Measurements from ENCODE around the gene SETSIP. TPM values are rescaled to one million over a fixed set of nuclear protein-coding genes. Genes with fewer than 3 reads are reported as not detected.

The SETSIP gene
- total RNA-seq, 1 experiment from 2014 or later, result not detected

DNA sequence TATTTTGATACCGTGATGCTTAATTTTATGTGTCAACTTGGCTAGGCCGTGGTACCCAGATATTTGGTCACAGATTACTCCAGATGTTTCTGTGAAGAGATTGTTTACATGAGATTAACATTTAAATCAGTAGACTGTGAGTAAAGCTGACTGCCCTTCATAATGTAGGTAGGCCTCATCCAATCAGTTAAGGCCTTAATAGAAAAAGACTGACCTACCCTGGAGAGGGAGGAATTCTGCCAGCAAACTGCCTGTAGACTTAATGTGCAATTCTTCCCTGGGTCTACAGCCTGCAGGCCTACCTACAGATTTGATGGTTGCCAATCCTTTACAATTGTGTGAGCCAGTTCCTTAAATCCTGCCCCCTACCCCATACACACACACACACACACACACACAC, 4.3 kb downstream of the SETSIP start:
- Histone ChIP-seq H3K27me3 (ENCODE audit: control insufficient read depth, insufficient read depth, low read length) (no peaks in the 10 kb centered on the region), H3K27ac (ENCODE audit: low read length) (no peak overlapping the region), H3K9me3 (ENCODE audit: control insufficient read depth, insufficient read depth, low read depth, low read length) (no peaks in the 10 kb centered on the region), H3K36me3 (ENCODE audit: control insufficient read depth, insufficient read depth, low read length) (no peaks in the 10 kb centered on the region), H3K4me3 (ENCODE audit: low read depth in 2 of 2, low read length in 2 of 2) (no peak overlapping the region), H3K4me1 (ENCODE audit: control insufficient read depth, insufficient read depth, low read length) (no peaks in the 10 kb centered on the region)
- ChIA-PET CTCF (no interaction called here), POLR2A (no interaction called here)
- ATAC-seq (no peak), DNase-seq (ENCODE audit: low read depth, low spot score) (no peak)
- in situ Hi-C loops (cut with HindIII; ENCODE audit: low pct_unique_long_range_greater_than_20kb, low sequenced_read_pairs), result no loop called here
- TF ChIP-seq, protein P1, sequence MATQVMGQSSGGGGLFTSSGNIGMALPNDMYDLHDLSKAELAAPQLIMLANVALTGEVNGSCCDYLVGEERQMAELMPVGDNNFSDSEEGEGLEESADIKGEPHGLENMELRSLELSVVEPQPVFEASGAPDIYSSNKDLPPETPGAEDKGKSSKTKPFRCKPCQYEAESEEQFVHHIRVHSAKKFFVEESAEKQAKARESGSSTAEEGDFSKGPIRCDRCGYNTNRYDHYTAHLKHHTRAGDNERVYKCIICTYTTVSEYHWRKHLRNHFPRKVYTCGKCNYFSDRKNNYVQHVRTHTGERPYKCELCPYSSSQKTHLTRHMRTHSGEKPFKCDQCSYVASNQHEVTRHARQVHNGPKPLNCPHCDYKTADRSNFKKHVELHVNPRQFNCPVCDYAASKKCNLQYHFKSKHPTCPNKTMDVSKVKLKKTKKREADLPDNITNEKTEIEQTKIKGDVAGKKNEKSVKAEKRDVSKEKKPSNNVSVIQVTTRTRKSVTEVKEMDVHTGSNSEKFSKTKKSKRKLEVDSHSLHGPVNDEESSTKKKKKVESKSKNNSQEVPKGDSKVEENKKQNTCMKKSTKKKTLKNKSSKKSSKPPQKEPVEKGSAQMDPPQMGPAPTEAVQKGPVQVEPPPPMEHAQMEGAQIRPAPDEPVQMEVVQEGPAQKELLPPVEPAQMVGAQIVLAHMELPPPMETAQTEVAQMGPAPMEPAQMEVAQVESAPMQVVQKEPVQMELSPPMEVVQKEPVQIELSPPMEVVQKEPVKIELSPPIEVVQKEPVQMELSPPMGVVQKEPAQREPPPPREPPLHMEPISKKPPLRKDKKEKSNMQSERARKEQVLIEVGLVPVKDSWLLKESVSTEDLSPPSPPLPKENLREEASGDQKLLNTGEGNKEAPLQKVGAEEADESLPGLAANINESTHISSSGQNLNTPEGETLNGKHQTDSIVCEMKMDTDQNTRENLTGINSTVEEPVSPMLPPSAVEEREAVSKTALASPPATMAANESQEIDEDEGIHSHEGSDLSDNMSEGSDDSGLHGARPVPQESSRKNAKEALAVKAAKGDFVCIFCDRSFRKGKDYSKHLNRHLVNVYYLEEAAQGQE (IDR thresholded peaks at IDR 0.05; ENCODE audit: insufficient read depth in 1 of 2, low read depth in 2 of 2, low read length in 1 of 2), result no peak
- TF ChIP-seq TCF7L2 (IDR thresholded peaks at IDR 0.05; ENCODE audit: low read depth, low read length), result no peak
- no peak for TF ChIP-seq SIN3A (IDR thresholded peaks at IDR 0.05; ENCODE audit: borderline replicate concordance, insufficient read depth, low read depth, low read length)
- TF ChIP-seq POLR2AphosphoS5 (IDR thresholded peaks at IDR 0.05; ENCODE audit: low read depth, low read length), result no peak
- TF ChIP-seq, protein P2, sequence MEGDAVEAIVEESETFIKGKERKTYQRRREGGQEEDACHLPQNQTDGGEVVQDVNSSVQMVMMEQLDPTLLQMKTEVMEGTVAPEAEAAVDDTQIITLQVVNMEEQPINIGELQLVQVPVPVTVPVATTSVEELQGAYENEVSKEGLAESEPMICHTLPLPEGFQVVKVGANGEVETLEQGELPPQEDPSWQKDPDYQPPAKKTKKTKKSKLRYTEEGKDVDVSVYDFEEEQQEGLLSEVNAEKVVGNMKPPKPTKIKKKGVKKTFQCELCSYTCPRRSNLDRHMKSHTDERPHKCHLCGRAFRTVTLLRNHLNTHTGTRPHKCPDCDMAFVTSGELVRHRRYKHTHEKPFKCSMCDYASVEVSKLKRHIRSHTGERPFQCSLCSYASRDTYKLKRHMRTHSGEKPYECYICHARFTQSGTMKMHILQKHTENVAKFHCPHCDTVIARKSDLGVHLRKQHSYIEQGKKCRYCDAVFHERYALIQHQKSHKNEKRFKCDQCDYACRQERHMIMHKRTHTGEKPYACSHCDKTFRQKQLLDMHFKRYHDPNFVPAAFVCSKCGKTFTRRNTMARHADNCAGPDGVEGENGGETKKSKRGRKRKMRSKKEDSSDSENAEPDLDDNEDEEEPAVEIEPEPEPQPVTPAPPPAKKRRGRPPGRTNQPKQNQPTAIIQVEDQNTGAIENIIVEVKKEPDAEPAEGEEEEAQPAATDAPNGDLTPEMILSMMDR (IDR thresholded peaks at IDR 0.05), result no peak
- no TSS peak for BruUV-seq (replicated peaks)
- intact Hi-C loops (cut with micrococcal nuclease; ENCODE audit: unreplicated experiment), result no loop called here

DNA sequence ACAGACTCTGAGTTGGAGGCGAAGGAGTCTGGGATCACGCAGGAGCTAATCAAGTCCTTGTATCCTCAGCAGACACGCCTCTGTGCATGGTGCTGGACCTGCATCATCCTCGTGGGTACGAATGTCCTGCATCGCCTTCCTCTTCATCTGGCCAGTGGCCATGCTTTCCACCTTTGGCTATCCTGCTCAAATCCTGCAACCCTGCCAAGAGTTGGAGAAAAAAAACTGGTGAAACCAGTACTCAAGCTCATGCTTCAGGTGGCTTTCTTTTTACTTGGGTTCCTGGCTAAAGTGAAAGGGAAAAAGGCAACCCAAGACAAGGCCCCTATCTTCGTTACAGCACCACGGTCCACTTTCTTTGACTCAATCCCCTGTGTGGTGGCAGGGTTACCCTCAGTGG, 8.9 kb downstream of the SETSIP start:
- intact Hi-C loops (cut with micrococcal nuclease; ENCODE audit: unreplicated experiment), result no loop called here
- Histone ChIP-seq H3K9me3 (ENCODE audit: control insufficient read depth, insufficient read depth, low read depth, low read length) (no peaks in the 10 kb centered on the region), H3K4me1 (ENCODE audit: control insufficient read depth, insufficient read depth, low read length) (no peaks in the 10 kb centered on the region), H3K27me3 (ENCODE audit: control insufficient read depth, insufficient read depth, low read length) (no peaks in the 10 kb centered on the region), H3K36me3 (ENCODE audit: control insufficient read depth, insufficient read depth, low read length) (no peaks in the 10 kb centered on the region), H3K4me3 (ENCODE audit: low read depth in 2 of 2, low read length in 2 of 2) (no peak overlapping the region), H3K27ac (ENCODE audit: low read length) (no peak overlapping the region)
- TF ChIP-seq POLR2AphosphoS5 (IDR thresholded peaks at IDR 0.05; ENCODE audit: low read depth, low read length) (no peak), SIN3A (IDR thresholded peaks at IDR 0.05; ENCODE audit: borderline replicate concordance, insufficient read depth, low read depth, low read length) (no peak)
- TF ChIP-seq, protein P2 (IDR thresholded peaks at IDR 0.05), result no peak
- TF ChIP-seq, protein P1 (IDR thresholded peaks at IDR 0.05; ENCODE audit: insufficient read depth in 1 of 2, low read depth in 2 of 2, low read length in 1 of 2), result no peak
- CTCF ChIA-PET, result no interaction called here
- ATAC-seq (no peak), DNase-seq (ENCODE audit: low read depth, low spot score) (no peak)
- in situ Hi-C loops (cut with HindIII; ENCODE audit: low pct_unique_long_range_greater_than_20kb, low sequenced_read_pairs), result no loop called here
- no TSS peak for BruUV-seq (replicated peaks)
- POLR2A ChIA-PET, result no interaction called here

Data from Panc1 (cell line).